GM12892 (cell line): ENCODE results near the gene PAQR3.

Experiments used
- POLR2A ChIP-seq: IDR thresholded peaks from 2 replicates; pipeline ENCODE4 v1.6.1; 2011; ENCODE audit warnings: low read depth, low read length, control low read depth
- POLR2AphosphoS5 ChIP-seq: IDR thresholded peaks from 2 replicates; pipeline ENCODE4 v1.6.1; 2011; ENCODE audit warnings: low read depth, low read length, control low read depth
- TAF1 ChIP-seq: IDR thresholded peaks from 2 replicates; pipeline ENCODE4 v1.6.1; 2011; ENCODE audit warnings: low read depth, mild to moderate bottlenecking, control low read depth, low read length, borderline replicate concordance

DNA sequence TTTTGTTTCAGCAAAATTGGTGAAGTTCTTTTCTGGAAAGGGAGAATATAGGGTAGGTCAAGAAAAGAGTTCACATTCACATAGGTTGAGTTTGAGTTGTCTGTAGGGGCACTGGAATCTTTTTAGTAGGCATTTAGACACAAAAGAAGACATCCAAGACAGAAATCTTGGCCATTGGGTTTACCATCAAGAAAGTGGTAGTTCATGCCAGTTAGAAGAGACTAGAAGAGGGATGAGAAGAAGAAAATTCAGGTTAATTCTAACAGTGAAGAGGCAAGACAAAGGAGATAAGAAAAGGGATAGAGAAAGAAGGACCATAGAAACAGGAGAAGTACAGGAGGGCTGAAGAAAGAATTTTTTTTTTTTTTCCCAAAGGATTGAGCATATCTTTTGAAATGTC lies 39.9 kb downstream of the PAQR3 start:
- TF ChIP-seq POLR2A (no peak), POLR2AphosphoS5 (no peak), TAF1 (no peak)
